Measurements from ENCODE around the gene GYG1.

GRCh38 chr3:148971401-148972163 lies 19.8 kb upstream of the GYG1 start:
- no peak for TF ChIP-seq EZH2 (IDR thresholded peaks at IDR 0.05; ENCODE audit: insufficient read depth, poor library complexity, severe bottlenecking)
- TF ChIP-seq EZH2phosphoT487 (IDR thresholded peaks at IDR 0.05; ENCODE audit: insufficient read depth, low read depth), result no peak

Data from GM23248 (cell line).